ENCODE results near the gene AHSP.
"Not testable (repeated sequence)": the region's sequence is repeated elsewhere in the genome, so short reads cannot be mapped to it uniquely, and the experiment has no call there.

Gene AHSP

GRCh38 chr16:31527734-31528274, at the start of gene AHSP:
TSS of gene AHSP (plus strand) at chr16:31527900. CDS start at chr16:31528140, 240 bp downstream.
- DNase-seq (ENCODE audit: low read depth in 1 of 2, low spot score in 1 of 2), result no peak

- DNase-seq (ENCODE audit: low read depth in 1 of 2, low spot score in 1 of 2), result no peak
These were observed 48.7 kb upstream of the AHSP start for GRCh38 chr16:31478956-31479355.

- DNase-seq (ENCODE audit: low read depth in 1 of 2, low spot score in 1 of 2), result no peak
These were observed 47.9 kb upstream of the AHSP start for GRCh38 chr16:31479751-31480150.

- no peak for DNase-seq (ENCODE audit: low read depth in 1 of 2, low spot score in 1 of 2)
These were observed 46.7 kb upstream of the AHSP start for GRCh38 chr16:31480851-31481536.

GRCh38 chr16:31483081-31483480, 44.6 kb upstream of the AHSP start, which contains the start of gene SLC5A2:
TSS of gene SLC5A2 (plus strand) at chr16:31483123. CDS start at chr16:31483137, 14 bp downstream.
- no peak for DNase-seq (ENCODE audit: low read depth in 1 of 2, low spot score in 1 of 2)

GRCh38 chr16:31484048-31484447, 43.7 kb upstream of the AHSP start:
- DNase-seq (ENCODE audit: low read depth in 1 of 2, low spot score in 1 of 2), result not testable (repeated sequence)

GRCh38 chr16:31484491-31485171, 43.1 kb upstream of the AHSP start:
- no peak for DNase-seq (ENCODE audit: low read depth in 1 of 2, low spot score in 1 of 2)

GRCh38 chr16:31485571-31485970, 42.1 kb upstream of the AHSP start:
- DNase-seq (ENCODE audit: low read depth in 1 of 2, low spot score in 1 of 2), result no peak

GRCh38 chr16:31486045-31486444, 41.7 kb upstream of the AHSP start:
- no peak for DNase-seq (ENCODE audit: low read depth in 1 of 2, low spot score in 1 of 2)

- DNase-seq (ENCODE audit: low read depth in 1 of 2, low spot score in 1 of 2), result no peak
These were observed 40.5 kb upstream of the AHSP start for GRCh38 chr16:31487071-31487719.

GRCh38 chr16:31487720-31488467, 39.8 kb upstream of the AHSP start:
- peak; percentile 56 for DNase-seq (ENCODE audit: low read depth in 1 of 2, low spot score in 1 of 2)

GRCh38 chr16:31488468-31489297, 39.0 kb upstream of the AHSP start:
- no peak for DNase-seq (ENCODE audit: low read depth in 1 of 2, low spot score in 1 of 2)

- DNase-seq (ENCODE audit: low read depth in 1 of 2, low spot score in 1 of 2), result no peak
These were observed 38.5 kb upstream of the AHSP start for GRCh38 chr16:31489298-31489564.

GRCh38 chr16:31489616-31490584, 37.8 kb upstream of the AHSP start:
- DNase-seq (ENCODE audit: low read depth in 1 of 2, low spot score in 1 of 2), result no peak

GRCh38 chr16:31491778-31492418, 35.8 kb upstream of the AHSP start:
- no peak for DNase-seq (ENCODE audit: low read depth in 1 of 2, low spot score in 1 of 2)

- DNase-seq (ENCODE audit: low read depth in 1 of 2, low spot score in 1 of 2), result no peak
These were observed 34.1 kb upstream of the AHSP start for GRCh38 chr16:31493506-31494125.

- no peak for DNase-seq (ENCODE audit: low read depth in 1 of 2, low spot score in 1 of 2)
These were observed 31.0 kb upstream of the AHSP start for GRCh38 chr16:31496670-31497069.

GRCh38 chr16:31498493-31498892, 29.2 kb upstream of the AHSP start:
- DNase-seq (ENCODE audit: low read depth in 1 of 2, low spot score in 1 of 2), result no peak
